CD14-positive monocyte (primary cell): Measurements from ENCODE around the gene FNDC7. TPM values are rescaled to one million over a fixed set of nuclear protein-coding genes. Genes with fewer than 3 reads are reported as not detected.

Experiments
- DNase-seq, 3 donors: peaks; one replicate each; pipeline ENCODE4 v3.0.0-alpha.2; 2011 to 2022
- H2AFZ ChIP-seq: 2 replicates; pipeline ENCODE4 v1.6.0; 2012; ENCODE audit warnings: mild to moderate bottlenecking, low read depth, low read length, inconsistent platforms; ENCODE audit not compliant: insufficient read depth, poor library complexity, severe bottlenecking
- H3K27ac ChIP-seq, 2 donors: 1 replicate in 1 of 2; 2 replicates in 1 of 2; pipeline ENCODE4 v1.5.1; 2012 to 2013; ENCODE audit warnings: low read length in 2 of 2, control low read depth in 1 of 2, inconsistent platforms in 1 of 2, low read depth in 1 of 2, mild to moderate bottlenecking in 1 of 2
- H3K27me3 ChIP-seq, 2 donors: one replicate each; pipeline versions ENCODE4 v1.6.0 to v1.6.1; 2011 to 2013; ENCODE audit warnings: low read length in 2 of 2; ENCODE audit not compliant: control insufficient read depth in 2 of 2, insufficient read depth in 2 of 2
- H3K36me3 ChIP-seq, 2 donors: replicated peaks in 1 of 2; 1 replicate in 1 of 2; 2 replicates in 1 of 2; pipeline versions ENCODE4 v1.5.1 to v1.6.1; 2012 to 2013; ENCODE audit warnings: low read length in 2 of 2, control low read depth in 1 of 2, inconsistent platforms in 1 of 2, mild to moderate bottlenecking in 1 of 2; ENCODE audit not compliant: insufficient read depth in 2 of 2, control insufficient read depth in 1 of 2
- H3K4me1 ChIP-seq, 2 donors: 1 replicate in 1 of 2; 2 replicates in 1 of 2; pipeline versions ENCODE4 v1.5.1 to v1.6.1; 2012 to 2013; ENCODE audit warnings: low read length in 2 of 2, control low read depth in 1 of 2, inconsistent platforms in 1 of 2, mild to moderate bottlenecking in 1 of 2, moderate library complexity in 1 of 2; ENCODE audit not compliant: insufficient read depth in 2 of 2, control insufficient read depth in 1 of 2
- H3K4me2 ChIP-seq: replicated peaks from 2 replicates; pipeline ENCODE3; 2012; ENCODE audit warnings: low read length, moderate library complexity, mild to moderate bottlenecking; ENCODE audit not compliant: poor library complexity, severe bottlenecking; ENCODE audit errors: extremely low read depth
- H3K4me3 ChIP-seq, 3 experiments: fragments of 200-600 bp in 1 of 3; sonication (generic) in 1 of 3; replicated peaks in 1 of 3; 1 replicate in 2 of 3; 2 replicates in 1 of 3; pipeline ENCODE4 v1.5.1; 2011 to 2013; ENCODE audit warnings: low read length in 3 of 3, mild to moderate bottlenecking in 3 of 3, control low read depth in 2 of 3, low read depth in 2 of 3, inconsistent platforms in 1 of 3, moderate library complexity in 1 of 3
- H3K79me2 ChIP-seq: 2 replicates; pipeline ENCODE4 v1.6.0; 2012; ENCODE audit warnings: mild to moderate bottlenecking, control low read depth, inconsistent platforms, low read length, moderate library complexity; ENCODE audit not compliant: insufficient read depth
- H3K9ac ChIP-seq: 2 replicates; pipeline ENCODE4 v1.6.0; 2017; ENCODE audit warnings: low read length, mild to moderate bottlenecking; ENCODE audit not compliant: insufficient read depth, poor library complexity, severe bottlenecking
- H3K9me3 ChIP-seq, 2 donors: replicated peaks in 1 of 2; 1 replicate in 1 of 2; 2 replicates in 1 of 2; pipeline versions ENCODE4 v1.5.1 to v1.6.1; 2012 to 2013; ENCODE audit warnings: low read length in 2 of 2, control low read depth in 1 of 2; ENCODE audit not compliant: control insufficient read depth in 1 of 2, insufficient read depth in 1 of 2
- H4K20me1 ChIP-seq: 2 replicates; pipeline ENCODE4 v1.6.0; 2012; ENCODE audit warnings: mild to moderate bottlenecking, low read length, control low read depth, moderate library complexity; ENCODE audit not compliant: insufficient read depth
- H3K27ac Mint-ChIP-seq, 7 donors: one replicate each; pipeline ENCODE4 v1.8.0; 2020; ENCODE audit warnings: mild to moderate bottlenecking in 7 of 7, mixed read lengths in 7 of 7, moderate library complexity in 6 of 7, inconsistent platforms in 2 of 7
- H3K27me3 Mint-ChIP-seq, 3 donors: one replicate each; pipeline ENCODE4 v1.8.0; 2021 to 2022; ENCODE audit warnings: low read depth in 3 of 3, mild to moderate bottlenecking in 3 of 3, mixed read lengths in 3 of 3, moderate library complexity in 3 of 3, inconsistent platforms in 1 of 3
- H3K36me3 Mint-ChIP-seq, 2 donors: one replicate each; pipeline ENCODE4 v1.8.0; 2020; ENCODE audit warnings: mixed read lengths in 2 of 2, inconsistent platforms in 1 of 2, mild to moderate bottlenecking in 1 of 2
- H3K4me1 Mint-ChIP-seq: one replicate; pipeline ENCODE4 v1.8.0; 2020; ENCODE audit warnings: mild to moderate bottlenecking, mixed read lengths
- H3K4me3 Mint-ChIP-seq, 2 donors: one replicate each; pipeline ENCODE4 v1.8.0; 2020; ENCODE audit warnings: mild to moderate bottlenecking in 2 of 2, mixed read lengths in 2 of 2, moderate library complexity in 1 of 2
- H3K9me3 Mint-ChIP-seq, 7 donors: one replicate each; pipeline ENCODE4 v1.8.0; 2020 to 2022; ENCODE audit warnings: mixed read lengths in 7 of 7, mild to moderate bottlenecking in 6 of 7, moderate library complexity in 6 of 7, inconsistent platforms in 2 of 7
- WGBS: methylation state at CpG from one replicate; pipeline ENCODE4 v1.1.5; 2013; ENCODE audit warnings: missing lambda C conversion rate; ENCODE audit not compliant: insufficient coverage; 5-methylcytosine and 5-hydroxymethylcytosine counted together
- intact Hi-C, 2 donors: fragments of 100-400 bp; cut with micrococcal nuclease; formaldehyde crosslinking; loops; one replicate each; pipeline versions ENCODE4 v1.15.0 to v1.15.1; 2023
- polyA plus RNA-seq, 3 donors: library from polyadenylated mRNA; depleted of rRNA in 1 of 3; unstranded in 2 of 3; stranded (reverse) in 1 of 3; fragments of 300-500 nt in 2 of 3; fragments of >200 nt in 1 of 3; fragmentation: Illumina TruSeq in 2 of 3; gene quantifications; 1 replicate in 2 of 3; 2 replicates in 1 of 3; pipeline ENCODE4 v1.2.3, GENCODE V29; 2012 to 2021
- TF ChIP-seq, protein P1 (sequence below): fragments of 200-600 bp; IDR thresholded peaks from one replicate; pipeline ENCODE4 v1.8.0; 2022; ENCODE audit warnings: antibody characterized with exemption, mild to moderate bottlenecking

The FNDC7 gene
- polyA plus RNA-seq, 3 donors = 0.07 TPM; not detected in 2

GRCh38 chr1:108670131-108670773 is 42.5 kb upstream of the FNDC7 start:
- 94% methylated on average over 2 of the region's 5 CpGs for WGBS
- DNase-seq = no peak
- H3K27ac Mint-ChIP-seq = no peak overlapping the region

GRCh38 chr1:108671143-108671542 is 41.6 kb upstream of the FNDC7 start:
- no peaks in the 10 kb centered on the region for H3K36me3 Mint-ChIP-seq
- TF ChIP-seq, protein P1, sequence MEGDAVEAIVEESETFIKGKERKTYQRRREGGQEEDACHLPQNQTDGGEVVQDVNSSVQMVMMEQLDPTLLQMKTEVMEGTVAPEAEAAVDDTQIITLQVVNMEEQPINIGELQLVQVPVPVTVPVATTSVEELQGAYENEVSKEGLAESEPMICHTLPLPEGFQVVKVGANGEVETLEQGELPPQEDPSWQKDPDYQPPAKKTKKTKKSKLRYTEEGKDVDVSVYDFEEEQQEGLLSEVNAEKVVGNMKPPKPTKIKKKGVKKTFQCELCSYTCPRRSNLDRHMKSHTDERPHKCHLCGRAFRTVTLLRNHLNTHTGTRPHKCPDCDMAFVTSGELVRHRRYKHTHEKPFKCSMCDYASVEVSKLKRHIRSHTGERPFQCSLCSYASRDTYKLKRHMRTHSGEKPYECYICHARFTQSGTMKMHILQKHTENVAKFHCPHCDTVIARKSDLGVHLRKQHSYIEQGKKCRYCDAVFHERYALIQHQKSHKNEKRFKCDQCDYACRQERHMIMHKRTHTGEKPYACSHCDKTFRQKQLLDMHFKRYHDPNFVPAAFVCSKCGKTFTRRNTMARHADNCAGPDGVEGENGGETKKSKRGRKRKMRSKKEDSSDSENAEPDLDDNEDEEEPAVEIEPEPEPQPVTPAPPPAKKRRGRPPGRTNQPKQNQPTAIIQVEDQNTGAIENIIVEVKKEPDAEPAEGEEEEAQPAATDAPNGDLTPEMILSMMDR = no peak
- H3K27ac ChIP-seq = no peak overlapping the region

More at GRCh38 chr1:108670131-108670773, 42.5 kb upstream of the FNDC7 start:
- H3K9me3 Mint-ChIP-seq = peaks cover 0 to 13% (median 6%) of the 10 kb centered on the region in 7 donors
- Histone ChIP-seq H3K4me2 (no peak overlapping the region), H3K9me3 (no peaks in the 10 kb centered on the region), H3K4me1 (peaks cover 0 to 2% of the 10 kb centered on the region in 2 donors), H3K9ac (no peak overlapping the region), H3K27me3 (no peaks in the 10 kb centered on the region), H3K36me3 (no peaks in the 10 kb centered on the region), H2AFZ (no peak overlapping the region), H3K79me2 (no peaks in the 10 kb centered on the region), H3K4me3 (no peak overlapping the region), H3K27ac (no peak overlapping the region), H4K20me1 (no peaks in the 10 kb centered on the region)
- no peak overlapping the region for H3K4me3 Mint-ChIP-seq
- peaks cover 8% of the 10 kb centered on the region for H3K4me1 Mint-ChIP-seq
- no peaks in the 10 kb centered on the region for H3K36me3 Mint-ChIP-seq
- peaks cover 0 to 3% (median 2%) of the 10 kb centered on the region in 3 donors for H3K27me3 Mint-ChIP-seq
- intact Hi-C loops = no loop called here
- TF ChIP-seq, protein P1 = no peak

More at GRCh38 chr1:108671143-108671542, 41.6 kb upstream of the FNDC7 start:
- peaks cover 2 to 15% (median 6%) of the 10 kb centered on the region in 7 donors for H3K9me3 Mint-ChIP-seq
- Histone ChIP-seq H2AFZ (no peak overlapping the region), H3K9me3 (no peaks in the 10 kb centered on the region), H3K9ac (no peak overlapping the region), H3K4me2 (no peak overlapping the region), H3K79me2 (no peaks in the 10 kb centered on the region), H3K4me3 (no peak overlapping the region), H4K20me1 (no peaks in the 10 kb centered on the region), H3K36me3 (no peaks in the 10 kb centered on the region), H3K4me1 (peaks cover 0 to 2% of the 10 kb centered on the region in 2 donors), H3K27me3 (no peaks in the 10 kb centered on the region)
- no peak overlapping the region for H3K27ac Mint-ChIP-seq
- H3K27me3 Mint-ChIP-seq = peaks cover 0 to 3% (median 2%) of the 10 kb centered on the region in 3 donors
- no peak for DNase-seq
- H3K4me1 Mint-ChIP-seq = peaks cover 8% of the 10 kb centered on the region
- intact Hi-C loops = no loop called here
- WGBS = 79% methylated on average over 2 of the region's 2 CpGs
- no peak overlapping the region for H3K4me3 Mint-ChIP-seq
